ENCODE data around the gene GRAP2. TPM values are rescaled to one million over a fixed set of nuclear protein-coding genes. Genes with fewer than 3 reads are reported as not detected.
"Not testable (repeated sequence)": the region's sequence is repeated elsewhere in the genome, so short reads cannot be mapped to it uniquely, and the experiment has no call there.

Gene GRAP2
- polyA plus RNA-seq, 3 donors, result 0.61 to 1.3 (median 1.1) TPM

GRCh38 chr22:39983346-39983745 lies 82.5 kb downstream of the GRAP2 start:
- DNase-seq (ENCODE audit: extremely low read depth in 1 of 11, low read depth in 9 of 11, low spot score in 4 of 11), result no peak

GRCh38 chr22:39984006-39984405 lies 83.1 kb downstream of the GRAP2 start:
- no peak for DNase-seq (ENCODE audit: extremely low read depth in 1 of 11, low read depth in 9 of 11, low spot score in 4 of 11)

GRCh38 chr22:39984746-39985145 lies 83.9 kb downstream of the GRAP2 start:
- no peak for DNase-seq (ENCODE audit: extremely low read depth in 1 of 11, low read depth in 9 of 11, low spot score in 4 of 11)

DNA sequence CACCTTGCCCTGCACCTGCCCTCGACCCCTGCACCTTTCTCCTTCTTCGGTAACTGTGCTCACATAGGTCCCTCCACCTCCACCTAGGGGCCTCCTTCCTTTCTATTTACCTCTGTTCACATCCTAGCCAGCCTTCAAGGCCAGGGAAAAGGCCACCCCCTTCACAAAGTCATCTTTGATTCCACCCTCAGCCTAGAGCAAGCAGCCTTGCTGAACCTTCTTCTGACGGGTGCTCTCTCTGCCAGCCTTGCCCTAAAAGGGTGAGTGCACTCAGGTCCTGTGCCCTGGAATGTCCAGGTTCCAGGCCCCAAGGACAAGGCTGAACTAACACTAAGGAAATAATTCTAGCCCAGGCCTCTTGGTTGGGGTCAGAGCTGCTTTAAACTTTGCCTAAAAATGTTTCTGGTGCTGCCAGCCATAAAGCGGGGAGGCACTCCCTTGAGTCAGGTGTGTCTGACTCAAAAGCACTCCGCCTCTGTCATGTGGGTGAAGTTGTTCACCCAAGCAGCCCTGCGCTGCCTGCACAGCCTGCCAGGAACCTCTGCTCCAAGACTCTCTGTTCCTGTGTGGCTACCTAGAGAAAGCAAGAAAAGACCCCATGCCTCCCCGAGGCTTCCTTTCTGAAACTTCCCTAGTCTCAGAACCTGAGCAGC lies 84.6 kb downstream of the GRAP2 start:
- DNase-seq (ENCODE audit: extremely low read depth in 1 of 11, low read depth in 9 of 11, low spot score in 4 of 11), result no peak

DNA sequence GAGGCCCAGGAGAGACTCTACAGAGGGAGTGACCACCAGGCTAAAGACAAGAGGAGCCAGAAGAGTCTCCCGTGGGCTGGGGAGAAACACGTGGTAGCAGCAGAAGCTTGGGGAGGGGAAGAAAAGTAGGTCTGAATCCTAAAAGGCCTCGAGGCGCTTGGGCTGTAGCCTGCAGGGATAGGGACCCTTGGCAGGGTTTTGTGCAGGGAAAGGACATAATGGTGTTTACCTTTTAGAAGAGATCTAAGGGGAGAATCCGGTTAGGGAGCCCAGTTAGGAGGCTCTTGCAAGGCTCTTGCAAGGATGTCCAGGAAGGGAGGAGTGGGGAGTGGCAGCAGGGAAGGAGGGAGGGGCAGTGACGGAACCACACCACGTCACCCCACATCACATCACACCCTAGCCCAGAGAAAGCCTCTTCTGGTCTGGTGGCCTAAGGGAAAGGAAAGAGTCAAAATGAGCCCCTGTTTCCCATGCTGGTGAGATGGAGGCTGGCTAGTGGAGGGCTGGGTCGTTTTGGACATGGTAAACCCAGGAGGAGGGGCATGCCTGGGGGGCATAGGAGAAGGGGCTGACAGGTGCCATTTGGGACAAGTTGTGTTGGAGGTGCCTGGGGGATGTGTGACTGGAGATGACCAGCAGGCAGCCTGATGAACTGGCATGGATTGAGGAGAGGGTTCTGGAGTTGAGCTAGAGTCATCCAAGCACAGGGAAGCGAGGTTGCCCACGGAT lies 87.7 kb downstream of the GRAP2 start:
- no peak for DNase-seq (ENCODE audit: extremely low read depth in 1 of 11, low read depth in 9 of 11, low spot score in 4 of 11)

GRCh38 chr22:39989633-39990032 lies 88.7 kb downstream of the GRAP2 start:
- DNase-seq (ENCODE audit: extremely low read depth in 1 of 11, low read depth in 9 of 11, low spot score in 4 of 11), result no peak

- DNase-seq (ENCODE audit: extremely low read depth in 1 of 11, low read depth in 9 of 11, low spot score in 4 of 11), result no peak
Measured at GRCh38 chr22:39990686-39991085, 89.8 kb downstream of the GRAP2 start.

DNA sequence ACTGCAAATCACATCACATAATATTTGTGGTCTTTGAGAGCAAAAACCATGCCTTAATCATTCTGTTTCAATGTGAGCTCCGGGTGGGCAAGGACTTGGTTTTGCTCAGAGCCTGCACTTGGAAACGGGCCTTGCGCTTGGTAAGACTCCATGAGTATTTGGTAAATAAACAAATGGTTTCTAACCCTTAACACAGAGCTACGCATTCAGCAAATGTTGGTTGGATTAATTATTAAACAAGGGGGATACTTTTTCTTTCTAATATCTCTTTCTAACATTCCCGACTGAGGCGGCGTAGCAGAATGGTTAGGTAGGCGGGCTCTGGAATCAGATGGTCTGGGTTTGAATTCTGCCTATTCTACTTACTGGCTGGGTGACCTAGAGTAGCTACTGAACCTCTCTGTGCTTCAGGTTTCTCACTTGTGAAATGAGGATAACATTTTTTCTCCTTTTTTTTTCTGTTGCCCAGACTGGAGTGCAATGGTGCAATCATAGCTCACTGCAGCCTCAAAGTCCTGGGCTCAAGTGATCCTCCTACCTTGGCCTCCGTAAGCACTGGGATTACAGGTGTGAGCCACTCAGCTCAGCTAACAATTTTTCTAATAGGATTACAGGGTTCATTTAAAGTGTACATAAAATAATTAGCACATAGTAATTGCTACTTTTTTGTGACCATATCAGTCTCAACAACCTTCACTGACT lies 90.4 kb downstream of the GRAP2 start:
- no peak for DNase-seq (ENCODE audit: extremely low read depth in 1 of 11, low read depth in 9 of 11, low spot score in 4 of 11)

DNA sequence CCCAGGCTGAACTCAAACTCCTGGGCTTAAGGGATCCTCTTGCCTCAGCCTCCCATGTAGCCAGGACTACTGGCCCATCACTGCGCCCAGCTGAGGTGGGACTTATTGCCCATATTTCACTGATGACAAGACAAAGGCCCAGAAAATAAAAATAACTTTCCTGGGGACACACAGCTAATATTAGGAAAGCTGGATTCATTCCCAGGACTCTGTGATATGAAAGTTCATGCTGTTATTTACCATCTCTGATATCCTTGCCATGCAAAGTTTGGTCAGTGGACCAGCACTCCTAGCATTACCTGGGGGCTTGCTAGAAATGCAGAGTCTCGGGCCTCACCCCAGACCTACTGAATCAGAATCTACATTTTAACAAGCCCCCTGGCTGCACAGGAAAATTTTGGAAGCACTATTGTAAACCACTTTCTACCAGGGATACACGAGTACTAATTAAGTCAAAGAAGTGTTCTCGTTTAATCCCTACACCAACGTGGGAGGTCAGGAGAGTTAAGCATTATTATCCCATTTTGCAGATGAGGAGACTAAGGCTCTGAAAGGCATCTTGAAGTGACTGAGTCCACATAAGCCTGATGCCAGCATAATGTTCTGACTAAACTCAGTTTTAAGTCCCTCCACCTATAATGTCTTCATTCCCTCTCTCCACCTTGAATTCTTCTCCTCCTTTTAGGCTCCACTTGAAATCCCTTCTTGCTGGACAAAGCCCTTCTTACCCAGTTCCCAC lies 91.4 kb downstream of the GRAP2 start:
- DNase-seq (ENCODE audit: extremely low read depth in 1 of 11, low read depth in 9 of 11, low spot score in 4 of 11), result no peak

DNA sequence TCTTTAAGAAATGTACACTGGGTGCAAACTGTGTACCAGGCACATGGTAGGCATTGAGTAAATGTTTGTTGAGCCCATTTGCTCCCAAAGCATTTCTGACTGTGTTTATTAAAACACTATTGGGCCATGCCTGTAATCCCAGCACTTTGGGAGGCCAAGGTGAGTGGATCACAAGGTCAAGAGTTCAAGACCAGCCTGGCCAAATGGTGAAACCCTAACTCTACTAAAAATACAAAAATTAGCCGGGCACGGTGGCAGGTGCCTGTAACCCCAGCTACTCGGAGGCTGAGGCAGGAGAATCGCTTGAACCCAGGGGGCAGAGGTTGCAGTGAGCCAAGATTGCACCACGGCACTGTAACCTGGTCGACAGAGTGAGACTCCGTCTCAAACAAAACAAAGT lies 92.0 kb downstream of the GRAP2 start:
- DNase-seq (ENCODE audit: extremely low read depth in 1 of 11, low read depth in 9 of 11, low spot score in 4 of 11), result not testable (repeated sequence)

DNA sequence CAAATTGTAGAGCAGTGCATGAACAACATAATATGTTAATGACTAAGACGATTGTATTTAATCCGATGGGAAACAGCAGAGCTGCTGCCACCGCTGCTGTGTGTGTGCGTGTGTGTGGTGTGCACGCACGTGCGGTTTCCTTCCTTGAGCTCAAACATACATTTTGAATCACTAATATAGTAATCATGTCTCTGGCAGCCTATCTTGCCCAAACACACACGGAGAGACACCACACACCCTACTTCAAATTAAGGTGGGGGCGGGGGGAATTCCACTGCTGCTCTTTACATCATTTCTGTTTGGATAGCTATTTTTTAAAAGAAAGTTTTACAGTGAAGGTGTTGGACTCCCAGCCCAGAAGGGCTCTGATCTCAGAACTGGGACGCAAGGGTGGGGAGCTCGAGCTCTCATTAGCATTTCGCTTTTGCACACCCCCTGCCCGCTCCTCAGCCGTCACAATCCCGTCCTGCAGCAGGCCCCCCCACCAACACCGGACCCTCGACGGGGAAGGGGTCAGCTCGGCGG lies 93.2 kb downstream of the GRAP2 start:
- no peak for DNase-seq (ENCODE audit: extremely low read depth in 1 of 11, low read depth in 9 of 11, low spot score in 4 of 11)

DNA sequence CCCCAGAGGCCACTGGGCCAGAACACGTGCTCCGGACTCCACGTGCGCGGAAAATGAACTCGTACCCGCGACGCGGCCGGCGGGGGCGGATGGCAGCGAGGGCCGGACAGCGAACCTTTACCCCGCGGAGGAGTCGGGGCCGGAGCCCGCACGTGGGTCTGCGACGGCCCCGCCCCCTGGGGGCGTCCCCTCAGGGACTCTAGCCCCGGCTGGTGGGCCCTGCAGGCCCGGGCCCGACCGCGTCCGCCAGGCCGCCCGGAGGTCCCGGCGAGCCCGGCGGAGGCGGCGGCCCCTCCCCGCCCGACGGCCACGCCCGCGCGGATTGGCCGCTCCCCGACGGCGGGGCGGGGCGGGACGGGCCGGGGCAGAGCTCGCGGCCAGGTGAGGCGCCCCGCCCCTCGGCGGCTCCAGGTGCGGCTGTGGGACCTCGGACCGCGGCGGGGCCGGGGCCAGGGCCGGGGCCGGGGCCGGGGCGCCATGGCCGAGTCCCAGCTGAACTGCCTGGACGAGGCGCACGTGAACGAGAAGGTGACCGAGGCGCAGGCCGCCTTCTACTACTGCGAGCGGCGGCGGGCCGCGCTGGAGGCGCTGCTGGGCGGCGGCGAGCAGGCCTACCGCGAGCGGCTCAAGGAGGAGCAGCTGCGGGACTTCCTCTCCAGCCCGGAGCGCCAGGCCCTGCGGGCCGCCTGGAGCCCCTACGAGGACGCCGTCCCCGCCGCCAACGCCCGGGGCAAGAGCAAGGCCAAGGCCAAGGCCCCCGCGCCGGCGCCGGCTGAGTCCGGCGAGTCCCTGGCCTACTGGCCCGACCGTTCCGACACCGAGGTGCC lies 93.9 kb downstream of the GRAP2 start, which contains the start of gene FAM83F:
Gene FAM83F, plus strand, starts transcription at position 389 of the 827 bp plus-strand sequence. Its CDS starts 89 bp downstream, at position 478.
- DNase-seq (ENCODE audit: extremely low read depth in 1 of 11, low read depth in 9 of 11, low spot score in 4 of 11), result peak in 1 of 11 donors; percentile 28

DNA sequence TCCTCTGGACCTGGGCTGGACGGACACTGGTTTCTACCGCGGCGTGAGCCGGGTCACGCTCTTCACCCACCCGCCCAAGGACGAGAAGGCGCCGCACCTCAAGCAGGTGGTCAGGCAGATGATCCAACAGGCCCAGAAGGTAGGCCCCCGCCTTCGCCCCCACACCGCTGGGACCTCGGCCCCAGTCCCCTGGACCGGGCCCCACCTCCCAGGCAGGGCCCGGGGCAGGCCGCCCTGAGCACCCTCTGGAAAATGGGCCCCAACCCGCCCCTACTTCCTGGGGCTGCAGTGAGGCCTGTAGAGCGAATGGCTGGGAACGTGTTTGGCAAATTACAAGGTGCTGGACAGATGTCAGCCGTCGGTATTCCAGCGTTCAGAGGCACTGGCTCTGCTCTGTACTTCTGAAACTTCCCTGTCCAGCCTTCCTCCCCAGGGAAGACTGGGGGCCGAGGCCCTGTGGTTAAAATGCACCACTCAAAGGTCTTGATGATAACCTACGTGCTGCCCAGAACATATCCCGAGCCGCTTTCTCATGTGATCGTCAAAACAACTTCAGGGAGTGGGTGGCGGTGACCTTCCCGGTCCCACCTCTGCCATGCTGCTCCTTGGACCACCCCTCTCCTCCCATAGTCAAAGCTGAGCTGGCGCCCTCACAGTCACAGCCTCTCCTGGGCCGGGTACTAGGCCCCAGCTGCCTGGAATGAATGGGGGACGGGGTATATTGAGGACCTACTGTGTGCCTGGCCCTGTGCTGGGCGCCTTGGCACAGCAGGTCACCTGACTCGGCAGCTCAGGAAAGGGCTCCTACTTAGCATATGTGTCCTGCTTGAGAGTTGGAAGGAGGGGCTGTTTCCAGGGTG lies 94.7 kb downstream of the GRAP2 start:
- DNase-seq (ENCODE audit: extremely low read depth in 1 of 11, low read depth in 9 of 11, low spot score in 4 of 11), result no peak

GRCh38 chr22:39996732-39997131 lies 95.8 kb downstream of the GRAP2 start:
- no peak for DNase-seq (ENCODE audit: extremely low read depth in 1 of 11, low read depth in 9 of 11, low spot score in 4 of 11)

GRCh38 chr22:39997421-39997820 lies 96.5 kb downstream of the GRAP2 start:
- no peak for DNase-seq (ENCODE audit: extremely low read depth in 1 of 11, low read depth in 9 of 11, low spot score in 4 of 11)

DNA sequence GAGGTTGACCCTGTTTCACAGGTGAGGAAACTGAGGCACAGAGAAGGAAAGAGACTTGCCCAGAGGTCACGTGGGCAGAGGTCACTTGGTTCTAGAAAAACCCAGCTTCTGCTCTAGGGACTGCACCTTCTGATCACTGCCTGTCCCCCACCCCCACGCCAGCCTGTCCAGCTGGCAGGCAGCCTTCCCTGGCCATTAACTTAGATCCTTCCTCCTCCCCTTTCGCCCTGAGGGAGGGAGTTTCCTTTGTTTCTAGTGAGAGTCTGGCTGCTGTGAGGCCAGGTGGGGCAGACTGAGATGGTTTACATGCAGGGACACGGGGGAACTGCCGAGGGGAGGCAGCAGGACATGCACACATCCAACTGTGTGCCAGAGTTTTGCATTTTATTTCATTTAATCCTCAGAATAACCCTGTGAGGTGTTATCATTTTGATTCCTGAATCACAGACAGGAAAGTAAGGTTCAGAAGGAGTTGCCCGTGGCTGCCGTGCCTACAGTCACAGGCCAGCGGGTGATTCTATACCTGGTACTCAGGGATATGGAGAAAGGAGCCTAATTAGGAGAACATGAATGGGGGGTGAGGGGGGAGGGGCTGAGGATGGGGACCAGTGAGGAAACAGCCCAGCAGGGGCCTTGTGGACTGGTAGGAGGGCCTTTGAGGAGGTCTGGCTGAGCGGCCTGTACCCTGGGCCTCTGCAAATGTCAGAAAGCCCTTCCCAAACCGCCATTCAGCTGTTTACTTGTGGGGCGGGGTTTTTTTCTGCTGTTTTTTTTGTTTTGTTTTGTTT lies 97.2 kb downstream of the GRAP2 start:
- DNase-seq (ENCODE audit: extremely low read depth in 1 of 11, low read depth in 9 of 11, low spot score in 4 of 11), result peak in 9 of 11 donors; percentile 38 to 77 (median 62)
